ENCODE measurements around the gene PTK7.

DNA sequence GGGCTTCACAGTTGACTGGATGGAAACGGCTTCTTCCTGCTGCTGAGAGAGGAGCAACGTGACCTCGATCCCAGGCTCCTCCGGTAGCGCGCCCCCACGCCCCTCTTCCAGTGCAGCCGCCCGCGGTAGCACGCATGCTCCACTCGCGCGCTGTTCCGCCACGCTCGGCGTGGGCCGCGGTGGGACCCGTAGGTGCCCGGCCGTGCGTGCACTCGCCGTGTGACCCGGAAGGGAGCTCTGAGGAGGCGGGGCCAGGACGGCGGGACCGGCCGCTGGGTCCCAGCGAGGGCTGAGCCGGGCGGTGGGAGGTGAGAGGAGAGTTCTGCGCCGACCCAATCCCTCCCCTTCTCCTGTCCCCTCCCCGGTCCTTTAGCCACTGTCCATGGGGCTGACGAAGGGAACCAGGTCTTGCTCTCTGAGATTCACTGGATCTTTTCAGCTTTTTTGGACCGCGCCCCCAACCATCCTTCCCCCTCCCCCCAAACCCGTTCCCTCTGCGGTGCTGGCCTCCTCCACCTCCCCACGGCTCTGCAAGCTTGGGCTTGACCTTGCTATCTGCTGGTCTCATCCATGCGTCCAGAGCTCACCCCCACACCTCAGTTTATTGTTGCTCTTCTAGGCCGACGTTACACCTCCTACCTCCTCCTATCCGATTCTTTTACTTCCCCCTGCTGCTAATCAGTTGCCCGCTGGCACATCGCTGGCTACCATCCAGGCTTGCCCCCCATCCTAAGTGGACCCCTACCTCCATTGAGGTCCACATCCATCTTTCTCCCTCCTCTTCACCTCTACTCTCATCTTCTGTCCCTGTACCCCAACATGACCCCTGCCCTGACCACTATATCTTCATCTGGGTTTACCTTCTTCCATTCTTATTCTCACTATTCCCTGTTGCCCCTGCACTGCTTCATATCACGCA, 106.1 kb downstream of the PTK7 start, which contains the start of gene CUL9:
- TF ChIP-seq, protein P1, sequence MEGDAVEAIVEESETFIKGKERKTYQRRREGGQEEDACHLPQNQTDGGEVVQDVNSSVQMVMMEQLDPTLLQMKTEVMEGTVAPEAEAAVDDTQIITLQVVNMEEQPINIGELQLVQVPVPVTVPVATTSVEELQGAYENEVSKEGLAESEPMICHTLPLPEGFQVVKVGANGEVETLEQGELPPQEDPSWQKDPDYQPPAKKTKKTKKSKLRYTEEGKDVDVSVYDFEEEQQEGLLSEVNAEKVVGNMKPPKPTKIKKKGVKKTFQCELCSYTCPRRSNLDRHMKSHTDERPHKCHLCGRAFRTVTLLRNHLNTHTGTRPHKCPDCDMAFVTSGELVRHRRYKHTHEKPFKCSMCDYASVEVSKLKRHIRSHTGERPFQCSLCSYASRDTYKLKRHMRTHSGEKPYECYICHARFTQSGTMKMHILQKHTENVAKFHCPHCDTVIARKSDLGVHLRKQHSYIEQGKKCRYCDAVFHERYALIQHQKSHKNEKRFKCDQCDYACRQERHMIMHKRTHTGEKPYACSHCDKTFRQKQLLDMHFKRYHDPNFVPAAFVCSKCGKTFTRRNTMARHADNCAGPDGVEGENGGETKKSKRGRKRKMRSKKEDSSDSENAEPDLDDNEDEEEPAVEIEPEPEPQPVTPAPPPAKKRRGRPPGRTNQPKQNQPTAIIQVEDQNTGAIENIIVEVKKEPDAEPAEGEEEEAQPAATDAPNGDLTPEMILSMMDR (IDR thresholded peaks at IDR 0.05) = peak in 1 of 3 experiments; percentile 14
- TF ChIP-seq POLR2A (IDR thresholded peaks at IDR 0.05) = no peak
